ENCODE results near the gene RPL10. TPM values are rescaled to one million over a fixed set of nuclear protein-coding genes. Genes with fewer than 3 reads are reported as not detected.

RPL10 gene
- total RNA-seq, 1 experiment from 2014 or later: 2,110 TPM

DNA sequence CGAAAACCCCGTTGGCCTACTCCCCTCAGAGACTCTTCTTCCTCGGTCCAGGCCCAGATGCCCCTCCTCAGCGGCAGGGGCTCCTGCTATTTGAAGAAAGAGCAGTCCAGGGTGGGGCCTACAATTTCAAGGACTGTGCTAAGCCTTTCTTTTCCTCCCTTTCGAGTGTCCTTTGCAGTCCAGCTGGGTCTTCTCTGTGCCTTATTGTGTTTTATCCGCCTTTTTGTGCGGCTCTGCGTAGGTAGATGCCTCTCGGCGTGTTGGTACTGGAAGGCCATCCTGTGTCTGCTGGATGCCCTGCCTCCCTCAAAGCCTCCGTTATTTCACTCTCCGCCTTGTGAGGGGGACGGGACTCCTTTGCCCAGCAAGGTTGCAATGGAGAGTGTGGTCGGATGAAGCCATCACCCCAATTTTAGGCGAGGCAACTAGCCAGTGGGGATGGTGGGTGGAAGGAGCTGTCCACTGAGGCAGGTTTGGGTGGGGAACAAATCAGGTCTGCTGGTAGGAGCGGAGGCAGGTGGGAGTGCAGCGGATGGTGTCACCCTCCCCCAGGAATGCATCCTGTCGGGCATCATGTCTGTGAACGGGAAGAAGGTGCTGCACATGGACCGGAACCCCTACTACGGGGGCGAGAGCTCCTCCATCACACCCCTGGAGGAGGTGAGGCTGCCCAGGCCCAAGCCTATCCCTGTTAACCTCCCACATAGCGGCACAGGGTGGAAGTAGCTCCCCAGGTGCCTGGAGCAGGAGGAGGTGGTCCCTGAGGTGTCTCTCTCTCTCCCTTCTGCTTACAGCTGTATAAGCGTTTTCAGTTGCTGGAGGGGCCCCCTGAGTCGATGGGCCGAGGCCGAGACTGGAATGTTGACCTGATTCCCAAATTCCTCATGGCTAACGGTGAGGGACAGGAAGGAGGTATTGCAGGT lies 40.1 kb downstream of the RPL10 start:
- Histone ChIP-seq H3K18ac (ENCODE audit: insufficient read length, low read depth, low read length) (no peak overlapping the region), H2BK15ac (ENCODE audit: low read depth, low read length) (no peak overlapping the region), H3K79me1 (ENCODE audit: insufficient read depth, low read depth, low read length, poor library complexity, severe bottlenecking) (no peaks in the 10 kb centered on the region), H3K4ac (ENCODE audit: low read depth, low read length) (no peak overlapping the region), H3K4me2 (ENCODE audit: insufficient read depth, insufficient read length, low read length) (peak overlapping the region; percentile 41), H2BK120ac (ENCODE audit: low read depth, low read length, poor library complexity, severe bottlenecking) (no peak overlapping the region), H4K8ac (replicated peaks; ENCODE audit: insufficient read length, low read depth, low read length) (no peak overlapping the region), H3K23me2 (ENCODE audit: insufficient read length, low read depth, low read length, poor library complexity, severe bottlenecking) (peaks cover 7% of the 10 kb centered on the region), H3K79me2 (ENCODE audit: insufficient read depth, low read length) (peaks cover 2% of the 10 kb centered on the region; the same call in 1 of the 2 replicates), H3K56ac (ENCODE audit: insufficient read length, low read depth, low read length) (no peak overlapping the region), H3K27me3 (ENCODE audit: insufficient read depth, low read length) (no peaks in the 10 kb centered on the region), H3K23ac (ENCODE audit: insufficient read length, low read depth, low read length) (no peak overlapping the region), H3K27ac (ENCODE audit: insufficient read length, low read depth, low read length) (no peak overlapping the region), H2BK5ac (ENCODE audit: insufficient read length, low read length) (no peak overlapping the region), H3K4me1 (ENCODE audit: insufficient read depth, low read length) (no peaks in the 10 kb centered on the region), H2AFZ (ENCODE audit: low read length) (no peak overlapping the region), H2BK12ac (ENCODE audit: insufficient read length, low read depth, low read length) (no peak overlapping the region), H4K20me1 (ENCODE audit: control insufficient read depth, insufficient read depth, insufficient read length) (no peaks in the 10 kb centered on the region), H4K91ac (ENCODE audit: insufficient read length, low read depth, low read length) (no peak overlapping the region), H3K9me3 (ENCODE audit: control insufficient read depth, low read depth, low read length) (peaks cover 41% of the 10 kb centered on the region), H4K5ac (ENCODE audit: insufficient read length, low read depth, low read length) (no peak overlapping the region), H3K9ac (ENCODE audit: extremely low read depth, insufficient read length, low read length) (no peak overlapping the region), H2AK5ac (ENCODE audit: insufficient read length, low read length) (no peak overlapping the region), H2BK20ac (ENCODE audit: low read depth, low read length, poor library complexity, severe bottlenecking) (no peak overlapping the region), H3T11ph (ENCODE audit: low read length) (no peak overlapping the region), H3K14ac (ENCODE audit: insufficient read depth, low read length) (no peak overlapping the region)
- peak overlapping the region in 1 of 3 experiments; percentile 48; a peak in 1 of 7 replicates for H3K27ac Mint-ChIP-seq
- no peak for DNase-seq
- H3K4me1 Mint-ChIP-seq: peaks cover 8 to 12% of the 10 kb centered on the region in 2 experiments
- no CpG with 5 or more reads among the region's 28 CpGs for WGBS (ENCODE audit: extremely low coverage, insufficient read length, low lambda C conversion rate)
- peaks cover 28 to 72% (median 64%) of the 10 kb centered on the region in 3 experiments for H3K36me3 Mint-ChIP-seq (ENCODE audit: insufficient read depth in 1 of 3, low read depth in 3 of 3)
- peak overlapping the region; percentile 82 to 90 for H3K4me3 Mint-ChIP-seq
- H3K9me3 Mint-ChIP-seq: peaks cover 70 to 87% of the 10 kb centered on the region in 2 experiments
- H3K27me3 Mint-ChIP-seq (ENCODE audit: low read depth): no peaks in the 10 kb centered on the region
- TF ChIP-seq, protein P1, sequence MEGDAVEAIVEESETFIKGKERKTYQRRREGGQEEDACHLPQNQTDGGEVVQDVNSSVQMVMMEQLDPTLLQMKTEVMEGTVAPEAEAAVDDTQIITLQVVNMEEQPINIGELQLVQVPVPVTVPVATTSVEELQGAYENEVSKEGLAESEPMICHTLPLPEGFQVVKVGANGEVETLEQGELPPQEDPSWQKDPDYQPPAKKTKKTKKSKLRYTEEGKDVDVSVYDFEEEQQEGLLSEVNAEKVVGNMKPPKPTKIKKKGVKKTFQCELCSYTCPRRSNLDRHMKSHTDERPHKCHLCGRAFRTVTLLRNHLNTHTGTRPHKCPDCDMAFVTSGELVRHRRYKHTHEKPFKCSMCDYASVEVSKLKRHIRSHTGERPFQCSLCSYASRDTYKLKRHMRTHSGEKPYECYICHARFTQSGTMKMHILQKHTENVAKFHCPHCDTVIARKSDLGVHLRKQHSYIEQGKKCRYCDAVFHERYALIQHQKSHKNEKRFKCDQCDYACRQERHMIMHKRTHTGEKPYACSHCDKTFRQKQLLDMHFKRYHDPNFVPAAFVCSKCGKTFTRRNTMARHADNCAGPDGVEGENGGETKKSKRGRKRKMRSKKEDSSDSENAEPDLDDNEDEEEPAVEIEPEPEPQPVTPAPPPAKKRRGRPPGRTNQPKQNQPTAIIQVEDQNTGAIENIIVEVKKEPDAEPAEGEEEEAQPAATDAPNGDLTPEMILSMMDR (conservative IDR thresholded peaks at IDR 0.05): no peak
